HG02623 (cell line): ENCODE results near the gene NUDT16L1.
"Not testable (repeated sequence)": the region's sequence is repeated elsewhere in the genome, so short reads cannot be mapped to it uniquely, and the experiment has no call there.

Experiments
- ATAC-seq: cut with Tn5 transposase; IDR thresholded peaks from one replicate; pipeline ENCODE4 v1.9.1; 2021; ENCODE audit warnings: moderate library complexity; ENCODE audit not compliant: unreplicated experiment

NUDT16L1 gene

DNA sequence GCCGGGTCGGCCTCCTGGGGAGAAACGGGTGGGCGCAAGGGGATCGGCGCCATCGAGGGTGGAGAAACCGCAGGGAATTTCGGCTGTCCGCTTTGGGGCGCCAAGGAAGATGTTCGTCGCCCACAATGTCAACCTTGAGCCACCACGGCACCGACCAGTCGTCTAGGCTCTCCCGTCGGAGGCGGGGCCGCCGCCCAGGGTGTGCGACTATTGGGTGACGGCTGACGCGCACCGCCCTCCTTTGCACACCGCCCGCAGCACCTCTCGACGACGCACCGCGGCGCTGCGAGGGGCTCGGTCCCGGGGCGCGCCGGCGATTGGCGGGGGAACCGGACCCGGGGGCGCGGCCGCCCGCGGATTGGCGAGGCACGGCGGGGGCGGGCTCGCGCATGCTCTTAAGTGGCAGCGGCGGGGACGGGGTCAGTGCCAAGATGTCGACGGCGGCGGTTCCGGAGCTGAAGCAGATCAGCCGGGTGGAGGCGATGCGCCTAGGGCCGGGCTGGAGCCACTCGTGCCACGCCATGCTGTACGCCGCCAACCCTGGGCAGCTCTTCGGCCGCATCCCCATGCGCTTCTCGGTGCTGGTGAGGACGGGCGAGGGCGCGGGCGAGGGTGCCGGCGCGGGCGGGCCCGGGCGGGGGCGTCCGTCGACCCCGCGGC lies at the start of gene NUDT16L1:
TSS of gene NUDT16L1 (plus strand) at position 267 of the 660 bp plus-strand sequence. CDS start at position 432, 165 bp downstream.
- ATAC-seq, result peak; percentile 92

DNA sequence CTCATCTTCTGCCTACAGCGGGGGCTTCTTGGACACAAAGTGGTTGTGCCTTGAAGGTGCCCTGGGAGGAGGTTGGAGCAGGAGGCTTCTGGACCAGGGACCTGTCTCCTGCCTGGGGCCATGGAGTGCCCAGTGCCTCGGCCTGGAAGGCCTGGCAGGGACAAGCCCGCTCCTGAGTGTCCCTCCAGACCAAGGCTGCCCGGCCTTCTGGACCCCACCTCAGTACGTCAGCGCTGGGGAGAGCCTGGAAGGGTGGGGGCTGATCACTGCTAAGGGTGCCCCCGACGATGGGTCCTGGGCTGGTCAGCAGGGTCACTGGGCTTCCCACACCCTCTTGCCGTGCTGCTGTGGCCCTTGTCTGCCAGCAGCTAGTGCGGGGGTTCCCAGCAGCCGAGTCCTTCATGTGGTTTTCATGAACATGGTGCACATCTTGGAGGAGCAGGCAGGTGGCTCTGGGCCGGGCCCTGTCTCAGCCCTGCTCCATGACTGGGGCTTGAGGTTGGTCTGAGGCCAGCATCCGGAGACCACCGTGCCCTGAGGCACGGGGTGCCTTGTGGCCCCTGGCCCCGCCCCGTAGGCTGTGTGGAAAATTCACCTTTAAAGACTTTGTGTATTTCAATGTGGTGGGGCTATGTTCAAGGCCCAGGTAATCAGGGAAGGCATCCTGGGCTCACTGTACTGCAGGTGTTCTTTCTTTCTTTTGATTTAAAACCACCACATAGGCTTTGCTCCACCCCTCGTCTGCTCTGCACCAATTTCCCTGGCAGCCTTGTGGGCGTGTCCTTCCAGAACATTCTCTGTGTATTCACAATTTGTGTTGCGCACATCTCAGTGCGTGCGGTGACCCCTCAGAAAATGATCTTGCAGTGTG lies 46.4 kb upstream of the NUDT16L1 start:
- no peak for ATAC-seq

DNA sequence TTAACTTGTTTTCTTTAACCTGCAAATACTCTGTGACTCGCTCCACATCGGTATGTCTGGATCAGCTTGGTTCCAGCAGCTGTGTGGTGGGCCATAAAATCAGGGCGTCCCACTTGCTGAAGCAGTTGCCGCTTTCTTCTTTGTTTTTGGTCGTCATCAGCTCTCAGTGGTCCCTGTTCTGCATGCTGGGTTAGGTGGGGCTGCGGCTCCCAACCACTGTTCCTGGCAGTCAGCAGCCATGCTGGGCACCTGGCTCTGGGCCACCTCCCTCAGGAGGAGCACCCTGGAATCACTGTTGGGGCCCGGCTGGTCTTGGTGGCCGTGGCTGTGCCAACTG lies 45.8 kb upstream of the NUDT16L1 start:
- no peak for ATAC-seq

DNA sequence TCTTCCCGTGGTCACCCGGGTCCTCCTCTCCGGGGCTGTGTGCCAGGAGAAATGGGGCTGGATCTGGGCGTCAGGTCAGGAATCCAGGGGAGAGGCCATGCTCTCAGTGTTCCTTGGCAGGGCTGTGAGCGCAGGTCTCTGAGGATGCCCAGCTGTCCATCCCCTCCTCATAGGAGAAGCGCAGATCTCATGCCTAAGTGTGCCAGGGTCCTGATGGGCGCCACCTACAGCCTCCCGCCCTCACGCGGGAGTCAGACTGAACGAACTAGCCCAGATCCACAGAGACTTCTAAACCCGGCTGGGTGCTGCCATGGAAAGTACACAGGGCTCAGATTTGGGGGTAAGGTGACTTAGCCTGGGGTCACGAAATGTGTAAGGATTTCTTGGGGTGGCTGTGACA lies 44.4 kb upstream of the NUDT16L1 start:
- ATAC-seq, result no peak

DNA sequence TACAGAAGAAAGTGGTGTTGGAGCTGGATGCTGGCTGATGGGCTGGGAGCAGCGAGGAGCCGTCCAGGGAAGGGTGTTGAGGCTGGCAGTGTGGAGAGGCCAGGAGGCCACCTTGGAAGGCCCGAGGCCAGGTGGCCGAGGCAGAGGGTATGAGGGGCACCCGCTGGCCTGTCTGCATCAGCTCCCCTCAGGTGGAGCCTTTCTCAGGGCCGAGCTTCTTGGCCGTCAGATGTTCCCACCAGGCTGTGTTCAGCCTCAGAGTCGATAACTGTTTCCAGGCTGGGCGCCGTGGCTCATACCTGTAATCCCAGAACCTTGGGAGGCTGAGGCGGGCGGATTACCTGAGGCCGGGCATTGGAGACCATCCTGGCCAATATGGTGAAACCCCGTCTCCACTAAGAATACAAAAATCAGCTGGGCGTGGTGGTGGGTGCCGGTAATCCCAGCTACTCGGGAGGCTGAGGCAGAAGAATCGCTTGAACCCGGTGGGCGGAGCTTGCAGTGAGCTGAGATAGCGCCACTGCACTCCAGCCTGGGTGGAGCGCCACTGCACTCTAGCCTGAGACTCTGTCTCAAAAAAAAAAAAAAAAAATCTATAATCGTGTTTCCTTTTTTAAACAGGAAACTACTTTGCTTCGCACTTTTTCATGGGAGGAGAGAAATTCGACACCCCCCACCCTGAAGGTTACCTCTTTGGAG lies 43.5 kb upstream of the NUDT16L1 start:
- no peak for ATAC-seq

DNA sequence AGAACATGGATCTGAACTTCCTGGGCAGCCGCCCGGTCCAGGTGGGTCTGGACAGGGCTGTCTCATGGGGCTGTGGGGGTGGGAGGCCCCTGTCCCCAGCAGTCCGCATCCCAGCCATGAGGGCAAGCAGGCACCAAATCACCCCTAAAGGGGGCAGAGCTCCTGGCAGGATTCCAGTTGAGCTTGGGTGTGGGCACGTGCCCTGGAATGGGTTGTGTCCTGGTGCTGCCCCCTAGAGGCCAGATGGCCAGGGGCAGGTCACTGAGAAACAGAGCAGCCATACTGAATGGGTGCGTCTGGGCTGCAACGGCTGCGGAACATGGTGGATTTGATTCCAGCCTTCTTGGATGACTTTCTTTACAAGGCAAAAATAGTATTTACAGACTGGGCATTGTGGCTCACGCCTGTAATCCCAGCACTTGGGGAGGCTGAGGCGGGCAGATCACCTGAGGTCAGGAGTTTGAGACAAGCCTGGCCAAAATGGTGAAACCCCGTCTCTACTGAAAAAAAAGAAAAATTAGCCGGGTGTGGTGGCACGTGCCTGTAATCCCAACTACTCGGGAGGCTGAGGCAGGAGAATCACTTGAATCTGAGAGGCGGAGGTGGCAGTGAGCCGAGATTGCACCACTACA lies 42.8 kb upstream of the NUDT16L1 start:
- ATAC-seq, result not testable (repeated sequence)

DNA sequence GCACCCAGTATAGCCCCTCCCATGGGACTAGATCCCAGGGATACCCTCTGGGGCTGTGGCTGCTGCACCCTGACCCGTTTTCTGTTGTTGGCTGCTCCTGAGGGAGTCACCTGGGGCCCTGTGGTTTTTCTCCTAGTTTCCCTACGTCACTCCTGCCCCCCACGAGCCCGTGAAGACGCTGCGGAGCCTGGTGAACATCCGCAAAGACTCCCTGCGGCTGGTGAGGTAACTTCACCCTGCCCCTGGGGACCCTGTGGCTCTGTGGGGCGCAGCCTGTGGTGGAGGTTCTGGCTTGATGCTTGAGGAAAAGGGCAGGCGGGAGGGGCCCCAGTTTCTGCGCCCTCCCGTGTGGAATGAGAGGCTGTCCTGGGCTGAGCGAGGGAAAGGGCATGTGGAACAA lies 41.5 kb upstream of the NUDT16L1 start:
- no peak for ATAC-seq

DNA sequence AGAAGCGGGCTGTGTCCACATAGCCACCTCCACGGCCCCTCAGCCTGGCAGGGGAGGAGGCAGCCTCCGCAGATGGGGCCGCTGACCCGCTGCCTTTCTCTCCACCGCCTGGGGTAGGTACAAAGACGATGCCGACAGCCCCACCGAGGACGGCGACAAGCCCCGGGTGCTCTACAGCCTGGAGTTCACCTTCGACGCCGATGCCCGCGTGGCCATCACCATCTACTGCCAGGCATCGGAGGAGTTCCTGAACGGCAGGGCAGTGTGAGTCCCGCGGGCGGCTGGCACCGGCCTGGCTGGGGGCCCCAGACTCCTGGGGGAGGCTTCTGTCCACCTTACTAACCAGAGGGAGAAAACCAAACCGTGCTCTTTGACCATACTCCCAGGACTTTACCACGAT lies 40.8 kb upstream of the NUDT16L1 start:
- no peak for ATAC-seq

DNA sequence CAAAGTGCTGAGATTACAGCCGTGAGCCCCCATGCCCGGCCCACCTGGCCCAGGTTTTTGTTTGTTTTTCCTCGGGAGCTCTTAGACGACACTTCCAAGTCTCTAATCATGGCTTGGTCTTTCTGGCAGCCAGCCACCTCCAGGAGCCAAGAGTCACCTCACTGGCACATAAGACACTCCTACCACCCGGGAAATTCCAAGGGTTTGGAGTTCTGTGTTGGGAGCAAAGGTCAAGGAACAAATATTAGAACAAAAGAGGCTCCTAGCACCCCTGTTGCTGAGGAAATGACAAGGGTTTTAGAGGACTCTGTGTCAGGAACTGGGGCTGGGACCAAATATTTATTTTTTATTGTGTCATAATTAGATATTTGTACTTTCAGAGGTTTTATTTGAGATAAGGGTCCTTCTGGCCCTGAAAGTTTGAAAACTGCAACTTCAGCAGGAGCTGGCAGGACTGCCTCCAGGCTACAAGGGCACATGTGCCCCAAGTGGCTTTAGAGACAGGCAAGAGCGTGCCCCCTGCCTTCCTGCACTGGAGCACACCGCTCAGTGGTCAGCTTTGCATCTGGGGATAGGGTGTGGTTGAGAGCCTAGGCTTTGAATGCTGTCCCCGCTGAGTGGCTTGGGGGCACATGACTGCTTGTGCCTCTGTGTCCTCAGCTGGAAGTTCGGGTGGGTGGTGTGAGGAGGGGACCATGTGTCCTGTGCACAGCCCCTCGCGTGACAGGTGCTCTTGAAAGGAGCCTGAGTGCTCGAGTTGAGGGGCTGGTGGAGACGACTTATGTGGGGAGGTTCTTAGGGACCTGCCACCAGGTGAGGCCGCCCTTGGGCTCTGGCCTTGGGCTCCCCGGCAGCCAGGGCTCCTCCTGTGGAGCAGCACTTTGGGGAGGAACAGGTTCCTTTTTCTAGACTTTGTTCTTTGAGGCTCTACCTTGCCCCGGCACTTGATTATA lies 39.1 kb upstream of the NUDT16L1 start:
- no peak for ATAC-seq

DNA sequence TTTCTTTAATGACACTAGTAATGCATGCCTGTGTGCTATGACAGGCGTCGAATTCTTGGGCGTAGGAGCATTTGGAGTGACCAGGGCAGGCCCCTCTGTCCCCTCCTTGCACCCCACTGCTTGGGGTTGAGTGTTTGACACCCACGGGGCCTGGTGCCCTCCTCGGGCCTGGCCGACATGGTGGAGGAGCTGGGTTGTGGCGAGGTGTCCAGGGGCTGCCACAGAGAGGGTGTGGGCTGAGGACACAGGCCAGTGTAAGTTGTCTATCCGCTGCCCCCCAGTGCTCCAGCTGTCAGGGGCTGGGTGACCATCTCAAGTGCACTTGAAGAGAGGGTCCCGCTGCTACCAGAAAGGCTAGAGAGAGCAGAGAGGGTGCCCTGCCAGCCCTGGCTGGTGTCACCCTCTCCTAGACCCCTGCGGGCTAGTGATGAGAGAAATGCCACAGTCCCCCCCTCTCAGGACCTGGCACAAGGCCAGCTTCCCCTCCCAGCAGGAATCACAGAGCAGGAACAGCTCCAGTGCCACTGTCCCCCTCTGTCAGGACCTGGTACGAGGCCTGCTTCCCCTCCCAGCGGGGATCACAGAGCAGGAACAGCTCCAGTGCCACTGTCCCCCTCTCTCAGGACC lies 38.3 kb upstream of the NUDT16L1 start:
- no peak for ATAC-seq

DNA sequence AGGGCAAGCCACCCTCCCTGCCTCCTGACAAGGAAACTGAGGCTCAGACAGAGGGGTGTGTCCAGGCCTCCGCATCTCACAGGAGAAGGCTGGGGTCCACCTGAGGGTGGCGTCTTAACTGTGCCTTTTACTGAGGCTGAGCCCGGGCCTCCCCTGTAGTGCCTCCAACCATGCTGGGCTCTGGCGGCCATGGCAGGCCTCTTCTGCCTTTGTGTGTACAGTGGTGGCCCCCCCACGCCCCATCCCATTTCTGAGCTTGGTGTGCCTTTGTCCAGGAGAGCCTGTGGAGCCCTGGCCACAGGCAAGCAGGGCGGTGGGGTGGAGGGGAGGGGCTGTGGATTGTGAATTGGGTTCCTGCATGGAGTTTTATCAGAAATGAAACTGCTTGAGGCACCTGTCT lies 37.6 kb upstream of the NUDT16L1 start:
- no peak for ATAC-seq

DNA sequence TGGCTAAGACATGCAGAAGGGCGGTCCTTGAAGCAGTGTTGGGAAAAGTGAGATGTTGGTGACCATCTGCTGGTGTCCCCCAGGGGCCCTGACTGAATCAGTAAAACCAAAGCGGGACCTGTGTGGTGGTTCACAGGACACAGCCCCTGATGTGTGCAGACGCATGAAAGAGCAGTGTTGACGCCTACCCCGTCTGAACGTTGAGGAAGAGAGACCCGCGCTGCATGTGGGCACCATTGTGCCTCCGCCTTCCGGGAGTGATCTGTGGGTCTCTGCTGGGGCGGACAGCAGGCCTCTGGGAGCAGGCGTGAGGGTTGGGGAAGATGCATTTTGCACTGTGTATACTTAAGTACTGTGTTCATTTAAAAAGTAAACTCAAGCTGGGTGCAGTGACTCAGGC lies 37.1 kb upstream of the NUDT16L1 start:
- ATAC-seq, result no peak

DNA sequence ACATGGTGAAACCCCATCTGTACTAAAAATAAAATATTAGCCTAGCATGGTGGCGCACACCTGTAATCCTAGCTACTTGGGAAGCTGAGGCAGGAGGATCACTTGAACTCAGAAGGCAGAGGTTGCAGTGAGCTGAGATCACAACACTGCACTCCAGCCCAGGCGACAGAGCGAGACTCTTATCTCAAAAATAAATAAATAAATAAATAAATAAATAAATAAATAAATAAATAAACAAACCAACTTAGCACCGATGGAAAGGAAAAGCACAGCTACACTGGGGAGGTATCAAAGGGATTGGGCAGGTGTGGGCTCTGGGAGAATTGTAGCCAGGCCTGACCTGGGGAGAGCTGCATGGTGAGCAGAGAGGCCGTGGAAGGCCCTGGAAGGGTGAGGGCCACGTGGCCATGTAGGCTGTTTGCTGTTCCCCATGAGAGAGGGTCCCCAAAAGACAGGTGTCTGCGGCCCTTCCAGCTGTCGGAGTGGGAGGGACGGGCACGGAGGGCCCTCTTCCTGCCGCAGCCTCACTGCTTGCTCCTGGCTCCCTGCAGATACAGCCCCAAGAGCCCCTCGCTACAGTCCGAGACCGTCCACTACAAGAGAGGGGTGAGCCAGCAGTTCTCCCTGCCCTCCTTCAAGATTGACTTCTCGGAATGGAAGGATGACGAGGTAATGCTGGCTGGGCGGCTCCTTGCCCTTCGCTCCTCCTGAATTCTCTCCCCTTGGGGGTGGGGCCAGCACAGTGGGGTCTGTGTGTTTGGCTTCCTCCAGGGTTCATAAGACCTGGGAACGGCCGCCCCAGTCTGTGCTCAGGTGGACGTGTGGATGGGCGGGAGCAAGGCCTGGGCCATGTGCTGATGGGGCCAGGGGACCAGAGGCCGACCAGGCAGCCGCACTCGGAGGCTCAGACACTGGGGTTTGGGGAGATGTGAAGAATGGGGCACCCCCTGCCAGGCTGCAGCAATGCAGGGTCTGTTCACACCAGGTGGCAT lies 36.4 kb upstream of the NUDT16L1 start:
- ATAC-seq, result no peak

DNA sequence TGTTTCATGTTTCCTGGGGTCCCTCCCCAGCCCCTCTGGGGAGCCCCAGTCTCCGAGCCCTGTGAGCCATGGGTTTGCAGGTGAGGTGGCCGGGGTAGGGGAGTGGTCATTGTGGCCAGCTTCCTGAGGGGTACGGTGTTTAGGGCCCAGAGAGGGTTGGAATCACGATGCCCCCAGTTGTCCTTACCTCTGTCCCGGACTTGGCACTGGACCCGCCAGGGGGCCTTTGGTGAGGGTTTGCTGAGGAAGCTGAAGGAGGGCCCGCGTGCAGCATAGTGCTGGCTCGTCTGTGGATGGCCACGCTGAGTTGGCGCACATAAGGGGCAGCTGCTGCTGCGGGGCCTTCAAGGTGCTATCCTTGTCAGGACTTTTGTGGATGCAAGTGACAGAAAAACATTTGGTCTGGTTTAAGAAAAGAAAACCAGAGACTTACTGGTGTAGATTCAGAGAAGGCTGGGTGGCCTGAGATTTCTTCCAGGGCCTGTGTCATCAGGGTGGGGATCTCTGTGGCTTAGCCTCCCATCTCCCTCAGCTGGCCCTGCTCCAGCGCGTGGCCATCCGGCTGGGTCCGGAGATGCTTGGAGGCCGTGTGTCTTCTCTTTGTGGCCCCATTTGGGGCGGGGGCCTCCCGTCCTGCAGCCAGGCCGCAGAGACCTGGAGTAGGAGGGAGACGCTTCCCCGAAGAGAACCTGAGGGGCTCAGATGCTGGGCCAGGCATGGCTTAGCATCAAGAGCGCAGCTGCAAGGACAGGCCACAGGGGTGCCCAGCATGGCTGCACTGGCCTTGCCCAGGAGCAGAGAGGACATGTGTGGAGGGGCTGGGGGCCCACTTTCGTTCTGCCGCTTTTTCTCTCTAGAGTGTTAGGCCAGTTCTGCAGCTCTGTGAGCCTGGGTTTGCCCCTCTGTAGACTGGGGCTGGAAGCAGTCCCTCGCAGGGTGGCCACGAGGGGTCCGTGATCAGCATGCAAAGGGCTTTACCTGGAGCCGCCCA lies 33.7 kb upstream of the NUDT16L1 start:
- no peak for ATAC-seq

DNA sequence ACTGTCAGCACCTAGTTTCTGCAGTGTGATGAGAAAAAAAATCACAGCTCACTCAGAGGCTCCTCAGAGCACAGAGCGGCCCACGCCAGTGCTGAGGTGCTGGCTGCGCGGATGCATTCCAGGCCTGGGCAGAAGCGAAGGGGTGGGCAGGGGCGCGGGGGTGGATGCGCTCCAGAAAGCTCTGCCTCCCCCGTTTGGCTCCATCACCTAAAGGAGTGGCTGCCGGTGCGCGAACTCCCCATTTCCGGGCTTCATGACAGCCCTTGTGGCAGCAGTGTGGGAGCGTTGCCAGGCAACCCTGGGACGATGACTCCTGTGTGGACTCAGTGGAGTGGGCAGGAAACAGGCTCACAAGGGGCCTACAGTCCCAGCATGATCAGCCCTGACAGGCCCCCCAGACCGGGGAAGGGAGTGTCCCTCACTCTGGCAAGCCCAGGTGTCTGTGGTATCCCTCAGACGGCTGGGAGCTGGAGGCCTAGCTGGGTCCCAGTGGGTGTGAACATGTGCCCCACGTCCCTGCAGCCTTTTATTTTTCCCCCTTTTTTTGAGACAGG lies 32.8 kb upstream of the NUDT16L1 start:
- no peak for ATAC-seq

DNA sequence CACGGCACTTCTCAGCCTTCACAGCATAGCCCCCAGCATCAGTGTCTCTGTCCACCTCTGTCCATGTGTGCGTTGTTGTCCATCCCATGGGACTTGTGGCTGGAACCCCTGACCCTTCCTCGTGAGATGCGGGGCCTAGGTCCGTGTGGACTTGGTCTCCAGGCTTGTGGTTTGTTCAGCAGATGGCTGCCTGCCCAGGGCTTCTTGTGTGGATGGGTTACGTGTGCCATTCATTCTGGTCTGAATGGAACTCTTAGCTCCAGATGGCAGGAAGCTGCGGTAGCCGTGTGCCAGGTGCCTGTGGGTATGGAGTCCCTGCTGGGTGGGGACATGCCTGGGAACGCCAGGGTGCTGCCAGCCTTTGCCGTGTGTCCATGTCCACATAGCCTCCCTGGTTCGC lies 31.7 kb upstream of the NUDT16L1 start:
- no peak for ATAC-seq

DNA sequence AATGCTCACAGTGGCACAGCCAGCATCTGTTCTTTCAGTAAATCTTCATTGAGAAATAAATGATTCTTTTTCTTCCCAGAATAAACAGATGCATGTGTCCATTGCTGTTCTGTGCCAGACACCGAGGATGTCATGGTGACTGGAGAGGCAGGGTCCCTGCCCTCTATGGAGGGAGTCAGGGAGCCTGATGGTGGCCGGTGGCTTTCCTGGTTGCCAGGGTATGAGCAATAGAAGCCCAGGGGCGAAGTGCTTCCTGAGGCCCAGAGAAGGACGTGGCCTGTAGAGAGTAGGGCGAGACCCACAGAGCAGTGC lies 29.9 kb upstream of the NUDT16L1 start:
- ATAC-seq, result no peak
